NCI-H748 treated with DMSO at 0.1 percent for 48 hours (cell line): ENCODE measurements around the gene TECTA.
A peak's percentile ranks its signal among the peaks of the same experiment; 100 is the strongest.
"Not testable (repeated sequence)": the region's sequence is repeated elsewhere in the genome, so short reads cannot be mapped to it uniquely, and the experiment has no call there.

Source experiments
- DNase-seq: peaks from one replicate; lab custom pipeline; 2025; lab: John Stamatoyannopoulos, UW

The TECTA gene

DNA sequence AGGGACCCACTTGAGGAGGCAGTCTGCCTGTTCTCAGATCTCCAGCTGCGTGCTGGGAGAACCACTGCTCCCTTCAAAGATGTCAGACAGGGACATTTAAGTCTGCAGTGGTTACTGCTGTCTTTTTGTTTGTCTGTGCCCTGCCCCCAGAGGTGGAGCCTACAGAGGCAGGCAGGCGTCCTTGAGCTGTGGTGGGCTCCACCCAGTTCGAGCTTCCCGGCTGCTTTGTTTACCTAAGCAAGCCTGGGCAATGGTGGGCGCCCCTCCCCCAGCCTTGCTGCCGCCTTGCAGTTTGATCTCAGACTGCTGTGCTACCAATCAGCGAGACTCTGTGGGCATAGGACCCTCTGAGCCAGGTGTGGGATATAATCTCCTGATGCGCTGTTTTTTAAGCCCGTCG lies 76.6 kb downstream of the TECTA start:
- DNase-seq, result not testable (repeated sequence)

GRCh38 chr11:121179306-121179705 lies 78.3 kb downstream of the TECTA start:
- no peak for DNase-seq

DNA sequence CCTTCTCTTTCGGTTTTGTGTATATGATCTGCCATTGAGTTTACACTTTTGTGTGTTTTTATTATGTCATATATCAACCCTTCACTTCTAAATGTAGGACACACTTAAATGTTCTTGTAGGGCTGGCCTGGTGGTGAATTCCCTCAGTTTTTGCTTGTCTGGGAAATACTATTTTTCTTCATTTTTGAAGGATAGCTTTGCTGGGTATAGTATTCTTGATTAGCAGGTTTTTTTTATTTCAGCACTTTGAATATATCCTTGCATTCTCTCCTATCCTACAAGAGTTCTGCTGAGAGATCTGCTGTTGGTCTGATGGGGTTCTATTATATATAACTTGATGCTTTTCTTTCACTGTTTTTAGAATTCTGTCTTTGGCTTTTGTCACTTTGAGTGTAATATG lies 79.1 kb downstream of the TECTA start:
- no peak for DNase-seq

GRCh38 chr11:121188776-121189175 lies 87.7 kb downstream of the TECTA start:
- no peak for DNase-seq

GRCh38 chr11:121191818-121192217 lies 90.8 kb downstream of the TECTA start:
- DNase-seq, result no peak

- DNase-seq, result peak; percentile 73
These were observed 93.9 kb downstream of the TECTA start for GRCh38 chr11:121194731-121195596.

- DNase-seq, result no peak
These were observed 97.4 kb downstream of the TECTA start for GRCh38 chr11:121198491-121198890.

- DNase-seq, result no peak
These were observed 98.5 kb downstream of the TECTA start for GRCh38 chr11:121199516-121199915.

DNA sequence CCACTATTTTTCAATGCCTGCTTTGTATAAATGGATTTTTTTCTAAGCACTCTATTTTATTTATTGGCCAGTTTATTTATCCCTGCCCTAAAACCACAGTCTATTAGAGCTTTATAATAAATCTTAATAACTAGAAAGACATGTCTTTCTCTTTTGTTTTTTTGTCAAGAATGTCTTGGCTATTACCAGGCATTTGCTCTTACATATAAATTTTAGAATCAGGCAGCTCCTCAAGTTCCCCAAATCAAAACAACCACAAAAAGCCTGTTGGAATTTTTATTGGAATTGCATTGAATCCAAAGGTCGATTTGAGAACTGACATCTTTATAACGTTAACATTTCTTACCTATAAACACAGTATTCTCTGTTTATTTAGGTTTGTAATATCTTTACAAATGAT lies 105.8 kb downstream of the TECTA start:
- no peak for DNase-seq

GRCh38 chr11:121207485-121208115 lies 106.6 kb downstream of the TECTA start:
- DNase-seq, result no peak

DNA sequence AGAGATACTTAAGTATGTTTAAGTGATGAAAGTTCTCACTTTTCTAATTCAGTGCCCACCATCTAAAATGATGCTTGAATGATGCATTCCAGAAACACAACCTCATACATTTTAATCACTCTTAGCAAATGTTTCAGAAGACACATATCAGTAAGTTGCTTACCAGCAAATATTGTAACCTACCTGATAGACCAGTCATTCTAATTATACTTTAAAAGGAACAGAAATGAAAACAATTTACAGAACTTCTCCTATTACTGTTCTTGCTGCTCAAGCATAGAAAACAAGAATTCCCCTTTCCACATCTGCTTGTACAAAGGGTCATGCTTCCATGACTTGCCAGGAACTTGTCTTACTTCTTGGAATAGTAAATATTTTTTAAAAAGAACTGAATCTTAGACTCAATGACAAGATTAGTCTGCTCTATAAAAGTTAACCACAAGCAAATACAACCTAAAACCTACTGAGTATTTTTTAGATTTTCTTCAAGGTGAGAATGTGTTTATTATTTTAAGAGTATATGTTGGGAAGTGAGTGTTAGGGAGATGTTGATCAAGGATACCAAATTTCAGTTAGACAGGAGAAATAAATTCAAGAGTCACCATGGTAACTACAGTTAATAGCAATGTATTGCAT lies 109.5 kb downstream of the TECTA start:
- no peak for DNase-seq

- no peak for DNase-seq
These were observed 110.6 kb downstream of the TECTA start for GRCh38 chr11:121211626-121212025.

DNA sequence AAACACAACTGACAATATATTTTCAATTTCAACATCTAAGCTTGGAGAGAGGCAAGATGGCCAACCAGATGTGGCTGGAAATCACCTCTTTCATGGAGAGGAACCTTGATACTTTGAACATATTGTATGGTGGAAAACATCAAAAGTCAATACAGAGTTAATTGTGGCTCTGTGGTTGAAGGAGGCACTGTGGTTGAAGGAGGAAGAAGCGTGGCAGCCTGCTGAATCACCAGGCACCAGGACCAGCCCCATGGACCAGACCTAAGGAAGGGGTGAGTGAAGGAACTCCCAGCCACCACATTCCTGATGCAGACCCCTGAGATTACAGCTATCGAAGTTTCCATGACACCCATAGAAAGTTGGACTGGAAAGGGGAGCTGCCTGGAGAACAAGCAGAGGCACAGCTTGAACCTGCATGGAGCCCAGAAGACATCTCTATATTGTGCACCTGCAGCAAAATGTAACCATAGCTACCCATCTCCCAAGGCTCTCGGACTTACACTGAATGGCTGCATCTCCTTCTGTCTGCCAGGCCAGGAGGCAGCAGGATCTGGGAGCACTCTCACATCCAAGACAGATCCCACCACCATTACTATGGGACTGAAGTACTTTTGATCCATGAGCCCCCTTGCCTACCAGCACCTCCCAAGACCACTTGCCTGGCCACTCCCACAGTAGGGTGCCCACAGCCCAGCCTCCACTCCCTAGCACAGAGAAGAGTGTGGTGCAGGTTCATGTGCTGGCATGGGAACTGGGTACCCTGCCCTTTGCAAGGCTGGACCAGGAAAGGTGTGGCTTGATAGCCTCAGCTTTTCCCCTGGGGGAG lies 111.7 kb downstream of the TECTA start:
- DNase-seq, result no peak

DNA sequence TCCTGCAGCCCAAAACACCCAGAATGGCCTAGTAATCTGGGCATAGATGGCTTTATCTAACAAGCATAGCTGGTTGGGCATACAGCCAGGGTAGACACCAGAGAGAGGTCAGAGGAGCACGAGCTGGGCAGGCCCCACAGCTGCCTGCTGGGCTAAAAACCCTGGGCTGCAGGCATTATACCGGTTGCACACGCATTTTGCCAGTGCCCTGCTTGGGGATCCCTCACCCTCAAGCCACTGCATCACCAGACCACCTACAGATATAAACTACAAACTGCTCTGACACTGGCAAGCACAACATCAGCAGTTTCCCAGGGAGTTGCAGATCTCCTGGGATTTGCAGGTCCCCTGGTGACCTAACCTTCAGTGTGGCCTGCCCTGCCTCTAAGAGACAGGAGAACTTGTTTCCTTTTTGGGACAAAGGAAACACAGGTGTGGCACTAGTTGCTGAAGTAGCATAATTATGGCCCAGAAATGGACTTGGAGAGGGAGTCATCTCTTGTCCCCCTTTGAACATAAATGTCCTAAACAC lies 112.4 kb downstream of the TECTA start:
- no peak for DNase-seq

GRCh38 chr11:121214861-121215260 lies 113.8 kb downstream of the TECTA start:
- no peak for DNase-seq

DNA sequence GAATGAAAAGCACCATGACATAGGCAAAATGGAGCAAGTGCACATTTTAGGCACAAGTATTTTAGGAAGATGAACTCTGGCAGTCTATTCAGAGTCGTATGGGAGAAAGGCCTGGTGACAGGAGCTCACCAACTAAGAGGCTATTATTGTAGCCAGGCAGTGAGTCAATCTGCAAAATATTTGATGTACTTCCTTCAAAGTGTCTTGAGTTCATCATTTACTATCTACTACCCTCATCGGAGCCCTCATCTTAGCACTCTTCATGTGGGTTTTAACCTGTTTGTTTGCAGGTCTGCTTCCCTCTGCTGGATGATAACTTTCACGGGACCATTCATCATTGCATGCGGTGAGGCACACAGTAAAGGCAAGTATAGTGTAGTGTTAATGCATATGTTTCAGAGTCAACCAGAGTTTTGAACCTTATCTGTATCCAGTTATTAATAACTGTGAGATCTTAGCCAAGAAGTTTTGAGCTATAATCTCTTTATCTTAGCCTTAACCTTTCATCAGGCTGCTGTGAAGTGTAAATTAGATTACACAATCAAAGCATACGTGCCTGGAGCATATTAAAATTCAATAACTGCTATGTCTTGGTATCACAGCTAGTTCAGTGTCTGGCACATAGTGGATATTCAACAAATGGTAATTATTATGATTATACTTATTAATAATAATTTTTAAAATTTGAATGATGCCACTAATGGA lies 120.6 kb downstream of the TECTA start:
- DNase-seq, result no peak

DNA sequence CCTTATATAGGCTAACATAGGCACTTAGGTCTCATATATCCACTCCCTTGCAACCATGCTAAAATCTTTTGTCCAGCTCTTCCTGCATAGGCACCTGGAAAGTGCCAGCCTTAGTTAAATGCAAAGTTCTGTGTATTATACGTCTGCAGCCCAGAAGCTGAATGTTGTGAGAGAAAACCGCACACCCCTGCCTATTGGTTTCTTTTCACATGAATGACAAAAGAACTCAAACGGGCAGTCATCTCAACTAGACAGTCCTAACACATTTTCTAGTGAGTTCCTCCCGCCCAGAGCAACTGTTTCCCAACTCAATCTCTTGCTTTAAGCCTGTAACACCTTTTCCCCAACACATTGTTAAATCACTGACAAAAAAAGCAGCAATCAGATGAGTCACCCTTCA lies 122.1 kb downstream of the TECTA start:
- DNase-seq, result no peak

DNA sequence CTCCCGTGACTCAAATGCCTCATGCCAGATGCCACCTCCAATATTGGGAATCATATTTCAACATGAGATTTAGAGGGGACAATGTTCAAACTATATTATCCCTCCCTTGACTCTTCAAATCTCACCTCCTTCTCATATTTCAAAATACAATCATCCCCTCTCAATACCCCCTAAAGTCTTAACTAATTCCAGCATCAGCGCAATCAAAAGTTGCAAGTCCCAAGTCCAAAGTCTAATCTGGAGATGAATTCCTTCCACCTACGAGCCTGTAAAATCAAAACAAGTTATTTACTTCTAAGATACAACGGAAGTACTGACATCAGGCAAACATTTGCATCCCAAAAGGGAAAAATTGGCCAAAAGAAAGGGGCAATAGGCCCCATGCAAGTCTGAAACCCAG lies 124.3 kb downstream of the TECTA start:
- DNase-seq, result no peak

- DNase-seq, result no peak
These were observed 125.6 kb downstream of the TECTA start for GRCh38 chr11:121226415-121227263.

- no peak for DNase-seq
These were observed 127.8 kb downstream of the TECTA start for GRCh38 chr11:121228851-121229250.
